ENCODE data around the gene TMEM54. TPM values are rescaled to one million over a fixed set of nuclear protein-coding genes. Genes with fewer than 3 reads are reported as not detected.

TMEM54 gene
- total and polyA plus RNA-seq, 2 experiments from 2014 or later, result 17.1 to 61.6 TPM

GRCh38 chr1:32872192-32872460 lies 29.1 kb downstream of the TMEM54 start:
- DNase-seq (ENCODE audit: low read depth in 1 of 2, low spot score in 1 of 2), result no peak
- no peaks in the 10 kb centered on the region for H3K9me3 ChIP-seq (ENCODE audit: low read depth)
- H3K4me3 ChIP-seq, result no peak overlapping the region
- no peak overlapping the region for H3K27ac ChIP-seq
- peaks cover 7% of the 10 kb centered on the region for H3K4me1 ChIP-seq (ENCODE audit: low read depth)
- peaks cover 11% of the 10 kb centered on the region for H3K27me3 ChIP-seq
- no peak for TF ChIP-seq CTCF (IDR thresholded peaks at IDR 0.05; ENCODE audit: low read depth, low read length)
- H3K36me3 ChIP-seq, result no peaks in the 10 kb centered on the region

- Histone ChIP-seq H3K9me3 (ENCODE audit: low read depth) (no peaks in the 10 kb centered on the region), H3K27me3 (peaks cover 11% of the 10 kb centered on the region), H3K4me1 (ENCODE audit: low read depth) (peaks cover 7% of the 10 kb centered on the region), H3K4me3 (peak overlapping the region; percentile 35), H3K36me3 (no peaks in the 10 kb centered on the region), H3K27ac (no peak overlapping the region)
- TF ChIP-seq CTCF (IDR thresholded peaks at IDR 0.05; ENCODE audit: low read depth, low read length), result no peak
- no peak for DNase-seq (ENCODE audit: low read depth in 1 of 2, low spot score in 1 of 2)
These were observed 29.6 kb downstream of the TMEM54 start for GRCh38 chr1:32871364-32872191.

- Histone ChIP-seq H3K9me3 (ENCODE audit: low read depth) (no peaks in the 10 kb centered on the region), H3K27ac (no peak within 1 kb of the TSS), H3K27me3 (peaks cover 11% of the 10 kb centered on the region), H3K36me3 (no peaks in the 10 kb centered on the region), H3K4me3 (peak within 1 kb of the TSS; percentile 35), H3K4me1 (ENCODE audit: low read depth) (peaks cover 7% of the 10 kb centered on the region)
- TF ChIP-seq CTCF (IDR thresholded peaks at IDR 0.05; ENCODE audit: low read depth, low read length), result no peak
- DNase-seq (ENCODE audit: low read depth in 1 of 2, low spot score in 1 of 2), result peak; percentile 43 to 82
These were observed 30.4 kb downstream of the TMEM54 start, which contains the start of gene FNDC5 for GRCh38 chr1:32870615-32871363. TSS of gene FNDC5 (minus strand) at chr1:32870912.

- no peak for TF ChIP-seq CTCF (IDR thresholded peaks at IDR 0.05; ENCODE audit: low read depth, low read length)
- H3K4me3 ChIP-seq, result peak overlapping the region; percentile 34
- H3K4me1 ChIP-seq (ENCODE audit: low read depth), result peaks cover 7% of the 10 kb centered on the region
- DNase-seq (ENCODE audit: low read depth in 1 of 2, low spot score in 1 of 2), result no peak
- no peak overlapping the region for H3K27ac ChIP-seq
- H3K9me3 ChIP-seq (ENCODE audit: low read depth), result no peaks in the 10 kb centered on the region
- no peaks in the 10 kb centered on the region for H3K36me3 ChIP-seq
- peaks cover 11% of the 10 kb centered on the region for H3K27me3 ChIP-seq
These were observed 31.1 kb downstream of the TMEM54 start for GRCh38 chr1:32869923-32870614.

GRCh38 chr1:32868806-32869455 lies 32.3 kb downstream of the TMEM54 start:
- peaks cover 7% of the 10 kb centered on the region for H3K4me1 ChIP-seq (ENCODE audit: low read depth)
- no peak for DNase-seq (ENCODE audit: low read depth in 1 of 2, low spot score in 1 of 2)
- no peaks in the 10 kb centered on the region for H3K36me3 ChIP-seq
- H3K27me3 ChIP-seq, result peaks cover 11% of the 10 kb centered on the region
- H3K27ac ChIP-seq, result no peak overlapping the region
- TF ChIP-seq CTCF (IDR thresholded peaks at IDR 0.05; ENCODE audit: low read depth, low read length), result no peak
- no peaks in the 10 kb centered on the region for H3K9me3 ChIP-seq (ENCODE audit: low read depth)
- no peak overlapping the region for H3K4me3 ChIP-seq

Data from cardiac muscle cell (in vitro differentiated cells and primary cell).